HG03521 (cell line): ENCODE data around the gene POU4F1.
A peak's percentile ranks its signal among the peaks of the same experiment; 100 is the strongest.
"Not testable (repeated sequence)": the region's sequence is repeated elsewhere in the genome, so short reads cannot be mapped to it uniquely, and the experiment has no call there.

Experiments
- ATAC-seq: cut with Tn5 transposase; IDR thresholded peaks from one replicate; pipeline ENCODE4 v1.9.1; 2021; ENCODE audit warnings: mild to moderate bottlenecking, moderate library complexity; ENCODE audit not compliant: unreplicated experiment

The POU4F1 gene, protein sequence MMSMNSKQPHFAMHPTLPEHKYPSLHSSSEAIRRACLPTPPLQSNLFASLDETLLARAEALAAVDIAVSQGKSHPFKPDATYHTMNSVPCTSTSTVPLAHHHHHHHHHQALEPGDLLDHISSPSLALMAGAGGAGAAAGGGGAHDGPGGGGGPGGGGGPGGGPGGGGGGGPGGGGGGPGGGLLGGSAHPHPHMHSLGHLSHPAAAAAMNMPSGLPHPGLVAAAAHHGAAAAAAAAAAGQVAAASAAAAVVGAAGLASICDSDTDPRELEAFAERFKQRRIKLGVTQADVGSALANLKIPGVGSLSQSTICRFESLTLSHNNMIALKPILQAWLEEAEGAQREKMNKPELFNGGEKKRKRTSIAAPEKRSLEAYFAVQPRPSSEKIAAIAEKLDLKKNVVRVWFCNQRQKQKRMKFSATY

DNA sequence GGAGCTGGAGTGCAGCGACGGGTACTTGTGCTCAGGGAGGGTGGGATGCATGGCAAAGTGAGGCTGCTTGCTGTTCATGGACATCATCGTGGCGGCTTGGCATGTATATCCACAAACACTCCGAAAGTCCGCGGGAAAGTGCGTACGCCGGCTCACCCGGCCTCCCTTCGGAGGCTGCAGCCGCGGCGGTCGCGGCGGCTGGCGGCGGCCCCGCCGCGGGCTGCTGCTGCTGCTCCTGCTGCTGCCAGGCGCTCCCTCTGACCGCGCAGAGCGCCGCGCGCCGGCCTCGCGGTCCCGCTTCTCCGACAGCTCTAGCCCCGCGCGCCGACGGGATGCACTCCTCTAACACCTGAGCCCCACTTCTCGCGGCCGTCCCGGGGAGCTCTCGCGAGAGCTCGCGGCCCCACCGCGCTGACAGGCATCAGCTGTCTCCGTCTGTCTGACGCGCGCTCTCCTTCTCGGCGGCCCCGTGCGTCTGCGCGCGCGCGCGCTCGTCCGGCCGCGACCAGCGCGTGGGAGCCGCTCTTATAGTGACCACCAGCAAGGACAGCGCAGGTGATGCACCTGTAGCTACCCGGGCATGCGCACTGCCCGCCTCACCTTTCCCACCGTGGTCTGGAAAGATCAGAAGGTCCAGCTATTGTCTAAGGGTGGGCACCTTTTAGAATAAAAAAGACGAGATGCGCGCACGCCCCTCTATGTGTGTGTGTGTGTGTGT, at the start of gene POU4F1:
Gene POU4F1, minus strand, starts transcription at position 313 of the 718 bp plus-strand sequence. Its CDS starts 226 bp downstream, at position 87.
- peak; percentile 87 for ATAC-seq

DNA sequence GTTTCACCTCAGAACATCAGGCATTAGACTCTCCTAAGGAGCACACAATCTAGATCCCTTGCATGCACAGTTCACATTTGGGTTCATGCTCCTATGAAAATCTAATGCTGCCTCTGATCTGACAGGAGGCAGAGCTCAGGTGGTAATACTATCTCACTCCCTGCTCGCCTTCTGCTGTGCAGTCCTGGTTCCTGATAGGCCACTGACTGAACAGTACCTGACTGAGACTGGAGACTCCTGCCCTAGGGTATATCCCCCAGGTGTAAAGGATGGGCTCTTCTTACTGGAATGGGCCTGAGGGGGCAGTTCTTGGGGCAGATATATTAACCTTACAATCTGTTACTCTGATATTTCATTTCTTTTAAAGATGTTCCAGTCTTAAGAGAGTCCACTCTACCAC, 49.3 kb upstream of the POU4F1 start:
- ATAC-seq, result no peak

DNA sequence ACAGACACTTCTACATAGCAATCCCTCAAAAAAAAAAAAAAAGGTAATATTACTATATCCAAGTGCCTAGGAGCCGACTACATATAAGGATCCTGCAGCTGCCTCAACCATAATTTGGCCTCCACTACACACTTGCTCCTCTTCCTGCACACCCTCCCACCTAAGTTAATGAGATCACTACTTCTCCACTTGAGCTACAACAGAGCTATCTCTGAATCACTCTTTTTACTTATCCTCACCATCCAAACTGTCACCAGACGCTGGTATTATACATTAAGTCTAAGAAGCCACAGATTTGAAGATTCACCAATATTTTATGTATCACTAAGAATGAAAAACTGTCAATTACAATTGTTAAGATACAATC, 47.3 kb upstream of the POU4F1 start:
- no peak for ATAC-seq

DNA sequence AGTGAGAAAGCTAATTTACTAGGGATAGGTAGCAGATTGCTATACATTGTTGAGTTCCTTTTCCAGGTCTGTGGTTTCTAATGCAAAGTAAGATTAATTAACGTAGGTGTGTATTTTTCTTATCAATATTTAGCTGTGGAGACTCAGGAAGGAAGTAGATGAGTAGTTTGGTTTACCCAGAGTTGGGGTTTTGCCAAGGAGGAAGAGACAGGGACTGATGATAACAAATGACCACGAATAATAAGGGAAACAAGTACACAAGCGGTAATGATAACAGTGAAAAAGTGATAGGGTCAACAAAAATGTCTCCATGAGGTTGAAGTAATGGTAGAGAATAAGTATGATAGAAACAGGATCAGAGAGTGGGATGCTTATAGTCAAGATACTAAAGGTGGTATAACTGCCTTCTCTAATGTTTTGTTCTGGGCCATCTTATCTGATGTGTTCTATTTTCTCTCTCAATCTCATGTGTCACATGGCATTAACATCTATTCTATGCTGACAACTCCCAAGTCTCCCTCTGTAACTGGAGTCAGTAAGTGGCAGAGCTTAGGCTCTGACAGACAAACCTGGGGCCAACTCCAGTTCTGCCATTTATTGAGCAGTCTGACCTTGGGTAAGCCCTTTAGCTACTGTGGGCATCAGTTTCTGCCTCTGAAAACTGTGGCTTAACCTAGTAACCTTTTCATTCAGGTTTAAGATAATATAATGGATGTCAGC, 46.8 kb upstream of the POU4F1 start:
- ATAC-seq, result no peak

DNA sequence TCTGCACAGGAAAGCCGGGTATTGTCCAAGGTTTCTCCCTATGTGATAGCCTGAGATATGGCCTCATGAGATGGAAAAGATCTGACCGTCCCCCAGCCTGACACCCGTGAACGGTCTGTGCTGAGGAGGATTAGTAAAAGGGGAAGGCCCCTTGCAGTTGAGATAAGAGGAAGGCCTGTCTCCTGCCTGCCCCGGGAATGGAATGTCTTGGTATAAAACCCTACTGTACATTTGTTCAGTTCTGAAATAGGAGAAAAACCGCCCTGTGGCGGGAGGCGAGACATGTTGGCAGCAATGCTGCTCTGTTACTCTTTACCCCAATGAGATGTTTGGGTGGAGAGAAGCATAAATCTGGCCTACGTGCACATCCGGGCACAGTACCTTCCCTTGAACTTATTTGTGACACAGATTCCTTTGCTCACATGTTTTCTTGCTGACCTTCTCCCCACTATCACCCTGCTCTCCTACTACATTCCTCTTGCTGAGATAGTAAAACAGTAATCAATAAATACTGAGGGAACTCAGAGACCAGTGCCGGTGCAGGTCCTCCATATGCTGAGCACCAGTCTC, 43.8 kb upstream of the POU4F1 start:
- not testable (repeated sequence) for ATAC-seq

DNA sequence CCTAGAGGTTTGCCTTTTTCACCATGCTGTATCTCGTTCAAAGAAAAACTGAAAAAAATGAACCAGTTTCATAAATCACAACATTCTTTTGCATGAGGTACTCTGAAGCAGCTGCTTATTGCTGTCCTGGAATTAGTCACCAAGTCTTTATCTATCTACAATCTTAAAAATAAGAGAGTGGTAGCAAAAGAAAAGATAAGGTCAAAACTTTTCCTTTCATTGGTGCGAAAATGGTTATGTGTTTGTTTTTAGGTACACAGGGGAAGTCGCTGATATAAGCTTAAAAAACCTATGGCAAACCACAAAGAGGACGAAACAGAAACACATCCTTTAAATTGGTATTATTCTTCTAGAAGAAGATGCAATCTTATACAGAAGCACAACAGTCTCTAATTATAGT, 34.9 kb upstream of the POU4F1 start:
- ATAC-seq, result no peak

DNA sequence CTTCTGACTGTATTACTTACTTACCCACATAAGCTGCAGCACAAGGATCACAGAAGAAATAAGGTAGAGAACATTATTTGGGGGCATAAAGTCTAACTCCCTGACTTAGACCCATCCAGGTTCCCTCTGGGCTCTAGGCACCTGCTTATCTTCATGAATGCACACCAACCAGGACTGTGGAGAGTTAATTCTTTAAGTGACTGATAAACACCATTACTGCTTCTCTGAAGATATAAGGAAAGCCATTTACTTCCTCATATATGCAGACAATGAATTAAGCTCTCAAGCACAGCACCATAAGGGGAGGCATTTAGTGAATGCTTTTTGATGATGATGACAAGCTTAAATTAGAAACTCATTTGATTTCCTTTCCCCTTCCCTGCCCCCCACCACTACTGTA, 33.1 kb upstream of the POU4F1 start:
- no peak for ATAC-seq

DNA sequence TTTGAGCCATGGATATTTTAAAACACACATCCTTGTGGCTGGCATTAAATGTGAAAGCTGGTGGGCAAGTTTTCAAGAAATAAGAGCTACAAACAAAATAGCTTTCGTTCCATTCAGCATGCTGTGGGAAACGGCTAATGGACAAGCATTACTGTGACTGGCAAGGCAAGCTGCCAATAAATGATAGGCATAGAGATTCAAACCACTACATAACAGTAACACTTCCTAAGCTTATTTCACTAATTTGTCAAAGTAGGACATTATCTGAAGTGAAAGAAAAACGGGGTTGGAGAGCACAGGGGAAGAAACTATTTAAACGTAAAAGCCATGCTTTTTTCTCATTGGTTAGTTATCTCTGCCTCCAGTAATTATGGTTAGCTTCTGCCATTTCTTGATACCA, 29.6 kb upstream of the POU4F1 start:
- ATAC-seq, result no peak

DNA sequence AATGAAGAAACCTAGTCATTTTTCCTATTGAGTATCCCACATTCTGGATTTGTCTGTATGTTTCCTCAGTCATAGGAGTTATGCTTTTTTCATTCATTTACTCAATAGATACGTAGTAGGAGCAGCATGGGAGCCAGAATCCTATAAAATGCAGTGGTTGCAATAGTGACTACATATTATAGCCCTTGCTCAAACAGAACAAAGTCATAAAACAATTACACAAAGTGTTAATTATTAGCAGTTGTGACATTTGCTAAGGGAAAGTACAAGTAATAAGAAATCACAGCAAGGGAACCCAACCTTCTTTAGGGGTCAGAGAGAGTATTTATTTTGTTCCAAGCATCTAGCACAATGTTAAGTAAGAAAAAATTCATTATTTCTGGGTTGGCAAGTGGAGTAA, 27.7 kb upstream of the POU4F1 start:
- ATAC-seq, result no peak

DNA sequence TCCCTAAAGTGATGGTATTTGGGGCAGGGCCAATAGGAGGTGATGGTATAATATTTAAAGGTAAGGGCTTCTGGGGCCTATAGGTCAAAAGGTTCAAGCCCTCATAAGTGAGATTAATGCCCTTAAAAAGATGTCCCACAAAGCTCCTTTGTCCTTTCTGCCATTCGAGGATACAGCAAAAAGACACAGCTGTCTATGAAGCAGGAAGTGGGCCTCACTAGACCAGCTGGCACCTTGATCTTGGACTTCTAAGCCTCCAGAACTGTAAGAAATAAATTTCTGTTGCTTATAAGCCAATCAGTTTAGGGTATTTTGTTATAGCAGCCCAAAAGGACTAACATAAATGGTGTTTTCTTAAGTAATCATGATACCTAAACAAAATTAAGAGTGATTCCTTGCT, 27.2 kb upstream of the POU4F1 start:
- ATAC-seq, result no peak

DNA sequence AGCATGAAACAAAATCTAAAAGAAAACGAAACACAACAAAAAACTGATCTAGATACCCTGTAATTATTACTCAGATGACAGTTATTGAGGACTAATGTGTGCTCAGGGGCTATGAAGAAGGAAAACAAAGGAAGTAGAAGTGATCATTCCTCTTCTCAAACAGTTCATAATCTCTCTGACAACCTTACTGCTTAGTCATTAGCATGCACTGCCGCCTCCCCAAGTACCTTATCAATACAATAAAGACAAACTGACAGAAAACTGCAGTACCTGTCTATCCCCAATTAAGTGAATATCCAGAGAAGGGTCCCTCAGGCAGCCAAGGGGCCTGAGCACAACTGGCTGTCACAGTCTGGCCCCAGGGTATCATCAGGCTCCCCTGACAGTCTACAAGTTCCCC, 22.0 kb upstream of the POU4F1 start:
- no peak for ATAC-seq

DNA sequence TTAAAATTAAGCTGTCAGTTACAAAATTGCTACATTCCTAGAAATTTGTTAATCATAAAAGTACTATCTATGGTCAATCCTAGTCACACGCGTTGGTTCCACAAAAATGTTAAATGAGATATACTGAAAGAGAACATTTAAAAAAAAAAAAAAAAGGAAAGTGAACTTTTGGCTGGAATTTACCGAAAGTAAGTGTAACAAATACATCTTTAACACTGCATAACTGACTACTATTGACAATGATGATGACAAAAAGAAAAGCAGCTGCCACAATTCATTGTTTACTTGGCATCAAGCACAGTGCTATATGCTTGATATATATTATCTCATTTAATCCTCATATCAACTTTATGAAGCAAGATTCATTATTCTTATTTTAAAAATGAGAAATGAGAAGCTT, 19.8 kb upstream of the POU4F1 start:
- no peak for ATAC-seq

DNA sequence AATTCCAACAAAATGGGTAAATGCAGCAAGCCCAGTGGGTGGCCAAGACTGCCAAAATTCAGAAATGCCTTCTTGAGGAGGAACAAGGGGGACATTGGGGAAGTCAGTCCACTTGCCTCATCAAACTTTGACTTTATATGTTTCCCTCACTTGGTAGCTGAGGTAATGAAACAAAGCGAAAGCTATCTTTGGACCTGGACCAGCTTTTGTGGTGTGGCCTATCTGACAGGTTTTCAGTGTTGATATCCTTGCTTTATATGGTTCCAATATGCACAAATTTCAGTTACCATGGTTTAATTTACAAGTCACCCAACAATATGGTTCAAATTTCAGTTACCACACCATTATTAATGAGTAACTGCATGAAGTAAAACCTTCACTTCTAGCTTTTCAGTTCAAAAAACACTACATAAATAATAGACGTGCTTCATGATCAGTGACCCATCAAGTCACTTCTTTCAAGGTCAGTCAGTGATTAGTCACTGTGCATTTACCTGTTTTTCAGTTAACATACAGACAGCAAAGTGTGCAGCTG, 17.7 kb upstream of the POU4F1 start:
- no peak for ATAC-seq

DNA sequence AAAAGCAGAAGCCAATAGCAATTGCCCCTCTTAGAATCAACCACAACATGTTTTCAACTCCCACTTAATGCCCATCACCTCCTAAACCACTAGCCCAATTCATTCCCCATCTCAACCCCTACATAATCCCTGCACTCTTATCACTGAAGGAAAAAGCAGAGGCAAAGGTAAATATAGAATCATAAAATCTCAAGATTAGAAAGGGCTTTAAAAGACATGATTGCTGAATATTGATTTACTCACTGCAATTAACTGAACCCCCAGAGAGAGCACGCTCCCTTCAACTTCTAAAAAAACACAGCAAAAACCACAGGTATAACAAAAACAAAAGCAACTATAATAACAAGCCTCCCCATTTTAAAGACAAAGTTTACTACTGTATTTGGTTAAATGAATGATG, 15.1 kb upstream of the POU4F1 start:
- no peak for ATAC-seq

DNA sequence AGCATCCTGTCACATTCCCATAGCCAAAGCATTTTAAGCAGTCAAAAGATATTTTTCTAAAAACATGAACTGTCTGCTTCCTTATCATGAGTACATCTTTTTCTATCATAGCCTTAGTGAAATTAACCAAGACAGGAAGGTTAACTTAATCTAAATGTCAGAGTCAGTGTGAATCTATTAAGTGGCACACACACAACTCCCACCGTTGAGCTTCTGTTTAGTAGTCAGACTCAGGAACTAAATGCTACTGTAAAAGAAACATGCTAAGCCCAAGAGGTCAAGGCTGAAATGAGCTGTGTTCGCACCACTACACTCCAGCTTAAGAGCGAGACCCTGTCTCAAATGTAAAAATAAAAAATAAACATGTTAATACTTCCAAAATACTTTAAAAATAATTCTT, 7.7 kb upstream of the POU4F1 start:
- no peak for ATAC-seq

DNA sequence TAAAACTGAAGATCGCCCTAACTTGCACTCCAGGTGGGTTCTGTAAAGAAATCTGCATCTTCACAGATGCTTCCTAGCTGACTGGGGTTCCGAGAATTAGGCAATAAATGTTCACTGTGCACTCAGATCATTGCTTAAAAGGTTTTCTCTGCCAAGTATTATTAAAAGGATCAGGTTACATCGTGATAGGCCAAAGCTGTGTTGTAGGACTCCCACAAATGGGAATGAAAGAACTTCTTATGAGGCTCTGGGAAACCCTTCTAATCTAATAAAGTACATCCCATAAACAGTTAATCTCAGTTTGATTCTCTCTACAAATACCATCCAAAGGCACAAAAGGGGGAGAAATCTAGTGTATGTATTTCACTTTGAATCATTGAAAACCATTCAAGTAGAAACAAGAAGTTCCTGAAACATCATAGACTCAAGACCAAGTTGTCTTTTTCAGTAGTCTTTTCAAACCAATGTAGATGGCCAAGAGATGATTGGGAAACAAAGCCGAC, 7.1 kb upstream of the POU4F1 start:
- no peak for ATAC-seq

DNA sequence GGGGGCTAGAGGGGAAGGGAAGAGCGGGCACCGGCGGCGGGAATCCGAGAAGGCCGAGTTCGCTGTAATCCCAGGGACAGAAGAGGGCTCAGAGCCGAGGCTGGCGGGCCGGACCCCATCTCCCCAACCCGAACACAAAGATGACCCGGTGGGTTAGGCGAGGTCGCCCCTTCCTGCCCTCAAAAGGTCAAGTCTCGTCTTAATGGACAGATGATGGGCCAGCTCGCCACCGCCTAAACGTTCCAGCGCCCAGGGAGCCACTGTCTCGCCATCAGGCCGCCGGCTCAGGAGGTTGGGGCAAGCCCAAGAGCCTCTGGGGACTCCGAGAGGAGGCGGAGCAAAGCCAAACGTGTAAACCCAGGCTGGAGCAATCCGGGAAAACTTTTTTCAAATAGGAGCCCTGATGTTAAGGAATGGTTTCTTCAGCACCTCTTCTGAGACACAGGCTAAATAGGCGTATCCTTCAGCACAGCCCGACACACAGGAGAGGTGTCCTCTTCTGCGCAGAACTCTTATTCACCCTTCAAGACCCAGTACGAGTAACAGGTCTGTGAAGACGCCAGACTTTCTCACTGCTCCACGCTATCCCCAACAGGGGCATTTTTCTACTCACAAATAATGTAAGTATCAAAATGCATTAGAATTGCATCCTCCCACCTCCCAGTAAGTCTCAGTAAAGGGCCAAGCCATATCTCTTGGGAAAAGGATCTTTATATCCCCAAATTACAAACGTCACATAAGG, 6.3 kb upstream of the POU4F1 start:
- no peak for ATAC-seq

DNA sequence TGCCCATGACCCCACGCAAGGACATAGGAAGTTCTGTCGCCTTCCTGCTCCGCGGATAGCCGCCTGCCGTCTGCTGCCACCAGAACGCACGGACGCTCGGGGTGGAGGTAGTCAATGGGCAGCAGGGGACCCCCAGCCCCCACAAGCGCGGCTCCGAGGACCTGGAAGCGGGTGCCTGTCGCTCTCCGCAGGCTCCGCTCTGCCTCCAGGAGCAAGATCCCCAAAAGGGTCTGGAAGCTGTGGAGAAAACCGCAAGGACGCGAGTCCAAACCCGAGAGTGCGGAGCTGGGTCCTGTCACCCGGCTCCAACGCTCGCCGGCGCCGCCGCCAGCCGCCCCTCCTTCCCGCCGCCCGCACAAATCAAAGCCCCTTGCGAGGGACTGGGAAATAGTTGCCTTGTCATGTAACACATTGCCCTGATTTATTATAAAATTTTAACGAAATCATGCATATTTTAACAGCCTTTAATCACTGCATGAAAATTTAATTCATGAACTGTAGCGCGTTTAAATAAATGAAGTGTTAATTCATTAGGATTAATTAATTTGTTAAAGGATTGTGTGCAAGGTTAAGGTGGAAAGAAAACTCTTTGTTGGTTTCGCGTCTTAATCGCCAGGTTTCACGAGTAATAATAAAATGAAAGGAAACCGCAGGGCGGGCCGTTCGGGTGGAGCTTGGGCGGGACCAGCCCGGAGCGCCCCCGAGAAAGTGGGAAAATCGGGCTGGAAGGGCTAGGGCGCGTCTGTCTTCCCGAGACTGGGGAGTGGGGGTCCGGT, 5.5 kb upstream of the POU4F1 start:
- no peak for ATAC-seq

DNA sequence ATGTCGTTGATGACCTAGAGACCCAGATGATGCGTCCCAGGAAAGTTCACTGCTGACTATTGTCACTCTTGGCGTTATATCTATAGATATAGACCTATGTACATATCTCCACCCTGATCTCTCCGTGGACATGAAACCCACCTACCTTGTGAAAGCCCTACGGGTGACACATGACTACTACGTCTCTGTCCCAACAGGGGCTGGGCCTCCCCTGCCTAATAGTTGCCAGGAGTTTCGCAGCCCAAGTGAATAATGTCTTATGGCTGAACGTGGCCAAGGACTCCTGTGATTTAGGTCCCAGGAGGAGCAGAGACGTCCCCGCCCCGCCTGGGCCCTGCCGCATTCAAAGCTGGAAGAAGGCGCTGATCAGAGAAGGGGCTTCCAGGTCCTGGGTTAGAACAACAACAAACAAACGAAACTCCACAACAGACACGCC, 4.9 kb upstream of the POU4F1 start:
- ATAC-seq, result no peak
